AG10803 (cell line): Measurements from ENCODE around the gene PPM1E.
"Not testable (repeated sequence)": the region's sequence is repeated elsewhere in the genome, so short reads cannot be mapped to it uniquely, and the experiment has no call there.

Experiments used
- DNase-seq: peaks from one replicate; pipeline ENCODE4 v3.0.0; 2010; ENCODE audit warnings: low read depth
- H3K4me3 ChIP-seq: 2 replicates; pipeline ENCODE4 v1.5.1; 2011; ENCODE audit warnings: mild to moderate bottlenecking, low read length, control low read depth
- CTCF ChIP-seq: conservative IDR thresholded peaks from 2 replicates; pipeline ENCODE4 v1.5.1; 2011; ENCODE audit warnings: mild to moderate bottlenecking, low read length, control low read depth, inconsistent platforms

The PPM1E gene

DNA sequence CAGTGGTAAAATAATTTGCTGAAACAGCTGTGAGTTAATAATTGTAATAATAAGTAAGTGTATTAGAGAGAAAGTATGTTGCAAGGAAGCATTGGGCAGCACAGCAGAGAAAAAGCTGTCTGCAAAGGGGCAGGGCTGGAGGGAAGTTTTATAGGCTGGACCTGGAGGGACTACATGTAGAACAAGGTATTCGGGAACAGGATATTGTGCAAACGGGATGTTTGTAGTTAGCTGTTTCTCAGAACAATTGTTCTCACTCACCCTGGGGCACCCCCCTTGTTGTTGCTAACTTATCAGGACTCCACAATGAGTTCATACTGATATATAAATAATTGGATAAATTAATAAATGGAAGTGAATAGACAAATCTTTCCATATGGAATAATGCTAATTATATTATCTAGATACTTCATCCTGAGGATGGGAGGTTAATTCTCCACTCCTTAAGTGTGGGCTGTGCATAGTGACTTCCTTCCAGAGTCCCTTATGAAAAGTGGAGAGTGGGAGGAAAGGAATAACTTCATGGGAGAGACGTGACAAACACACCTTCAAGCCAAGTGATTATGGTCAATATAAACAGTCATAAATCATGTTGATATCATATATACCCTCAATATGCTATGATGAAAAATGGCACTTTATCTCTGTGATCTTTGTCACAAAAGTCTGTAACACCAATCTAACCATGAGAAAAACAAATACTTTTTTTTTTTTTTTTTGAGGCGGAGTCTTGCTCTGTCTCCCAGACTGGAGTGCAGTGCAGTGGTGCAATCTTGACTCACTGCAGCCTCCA, 85.4 kb downstream of the PPM1E start:
- no peak for DNase-seq
- no peak overlapping the region for H3K4me3 ChIP-seq
- TF ChIP-seq CTCF = no peak

DNA sequence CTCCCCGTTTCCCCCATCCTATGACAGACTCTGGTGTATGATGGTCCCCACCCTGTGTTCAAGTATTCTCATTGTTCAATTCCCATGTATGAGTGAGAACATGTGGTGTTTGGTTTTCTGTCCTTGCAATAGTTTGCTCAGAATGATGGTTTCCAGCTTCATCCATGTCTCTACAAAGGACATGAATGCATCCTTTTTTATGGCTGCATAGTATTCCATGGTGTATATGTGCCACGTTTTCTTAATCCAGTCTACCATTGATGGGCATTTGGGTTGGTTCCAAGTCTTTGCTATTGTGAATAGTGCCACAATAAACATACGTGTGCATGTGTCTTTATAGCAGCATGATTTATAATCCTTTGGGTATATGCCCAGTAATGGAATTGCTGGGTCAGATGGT, 90.8 kb downstream of the PPM1E start:
- H3K4me3 ChIP-seq, DNase-seq: not testable (repeated sequence)

DNA sequence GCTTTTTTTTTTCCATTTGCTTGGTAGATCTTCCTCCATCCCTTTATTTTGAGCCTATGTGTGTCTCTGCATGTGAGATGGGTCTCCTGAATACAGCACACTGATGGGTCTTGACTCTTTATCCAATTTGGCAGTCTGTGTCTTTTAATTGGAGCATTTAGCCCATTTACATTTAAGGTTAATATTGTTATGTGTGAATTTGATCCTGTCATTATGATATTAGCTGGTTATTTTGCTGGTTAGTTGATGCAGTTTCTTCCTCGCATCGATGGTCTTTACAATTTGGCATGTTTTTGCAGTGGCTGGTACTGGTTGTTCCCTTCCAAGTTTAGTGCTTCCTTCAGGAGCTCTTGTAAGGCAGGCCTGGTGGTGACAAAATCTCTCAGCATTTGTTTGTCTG, 94.5 kb downstream of the PPM1E start:
- not testable (repeated sequence) for DNase-seq, H3K4me3 ChIP-seq

GRCh38 chr17:58865301-58865700, 109.6 kb downstream of the PPM1E start:
- DNase-seq = no peak
- no peak for TF ChIP-seq CTCF
- H3K4me3 ChIP-seq = no peak overlapping the region

DNA sequence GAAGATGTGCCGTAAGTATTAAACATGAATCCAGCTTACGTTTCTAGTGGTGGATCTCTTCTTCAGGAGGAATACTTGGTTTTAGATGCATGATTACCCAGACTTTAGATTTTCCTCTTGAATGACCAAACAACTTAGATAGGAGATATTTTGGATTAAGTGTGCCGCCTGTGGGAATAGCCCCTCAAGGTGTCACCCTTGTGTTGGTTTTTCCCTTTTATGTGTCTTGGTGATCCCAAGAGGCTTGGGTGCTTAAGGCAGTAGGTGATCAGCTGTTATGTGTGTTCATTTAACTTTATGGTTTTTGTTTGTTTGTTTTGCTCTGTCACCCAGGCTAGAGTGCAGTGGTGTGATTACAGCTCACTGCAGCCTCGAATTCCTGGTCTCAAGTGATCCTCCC, 115.1 kb downstream of the PPM1E start:
- no peak overlapping the region for H3K4me3 ChIP-seq
- no peak for TF ChIP-seq CTCF
- DNase-seq = no peak

DNA sequence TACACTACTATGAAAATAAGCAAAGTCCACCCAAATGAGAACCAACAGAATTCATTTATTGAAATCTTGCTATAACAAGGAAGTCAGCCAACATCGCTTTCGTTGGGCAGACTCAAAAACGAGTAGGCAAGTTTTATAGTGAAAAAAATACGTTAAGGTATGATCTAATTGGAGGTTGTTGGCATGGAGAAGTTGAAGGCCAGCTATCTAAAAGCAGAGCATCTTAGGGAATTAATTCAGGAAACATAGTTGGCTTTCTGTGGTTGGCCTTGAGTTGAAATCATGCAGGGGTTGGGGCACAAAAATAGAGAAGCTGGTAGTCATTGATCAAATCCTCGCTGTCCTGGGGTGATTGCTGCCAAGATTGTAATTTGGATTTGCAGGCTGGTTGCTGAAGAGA, 118.3 kb downstream of the PPM1E start:
- no peak for DNase-seq
- TF ChIP-seq CTCF = no peak
- H3K4me3 ChIP-seq = no peak overlapping the region

DNA sequence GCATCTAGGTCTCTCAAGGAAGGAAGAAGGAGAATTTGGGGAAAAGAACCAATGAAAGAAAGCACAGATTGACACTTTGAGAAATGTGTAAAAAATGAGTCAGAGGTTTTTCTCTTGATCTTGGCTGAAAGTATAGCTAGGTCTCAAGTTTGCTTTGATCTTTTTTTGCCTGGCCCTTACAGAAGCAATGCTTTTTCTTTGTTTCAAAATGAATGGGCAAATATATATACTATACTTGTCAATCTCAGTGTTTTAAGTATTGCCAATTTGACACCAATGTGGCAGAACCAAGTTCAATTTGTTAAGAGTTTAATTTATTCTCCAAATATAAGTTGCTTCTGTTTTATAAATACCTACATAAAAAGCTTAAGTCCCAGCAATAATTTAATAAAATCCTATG, 119.6 kb downstream of the PPM1E start:
- TF ChIP-seq CTCF = no peak
- H3K4me3 ChIP-seq = no peak overlapping the region
- DNase-seq = no peak

GRCh38 chr17:58884161-58884560, 128.5 kb downstream of the PPM1E start:
- DNase-seq = no peak
- TF ChIP-seq CTCF = no peak
- H3K4me3 ChIP-seq = no peak overlapping the region
